Hematopoietic multipotent progenitor cell treated with erythropoietin and hydrocortisone succinate and interleukin-3 and kit ligand, for 6 days (in vitro differentiated cells): ENCODE measurements around the gene DDX25.

Experiments
- DNase-seq: peaks from one replicate; pipeline ENCODE4 v3.0.0-alpha.2; 2015

The DDX25 gene

GRCh38 chr11:125952559-125952958 lies 48.3 kb downstream of the DDX25 start:
- no peak for DNase-seq

- no peak for DNase-seq
These were observed 48.7 kb downstream of the DDX25 start for GRCh38 chr11:125952973-125953372.

- DNase-seq = no peak
These were observed 49.2 kb downstream of the DDX25 start for GRCh38 chr11:125953401-125953935.

GRCh38 chr11:125954123-125954944 lies 50.0 kb downstream of the DDX25 start:
- DNase-seq = no peak

GRCh38 chr11:125954945-125955640 lies 50.8 kb downstream of the DDX25 start:
- no peak for DNase-seq

- no peak for DNase-seq
These were observed 51.5 kb downstream of the DDX25 start for GRCh38 chr11:125955856-125956255.

GRCh38 chr11:125956391-125957134 lies 52.3 kb downstream of the DDX25 start:
- no peak for DNase-seq

- DNase-seq = no peak
These were observed 53.5 kb downstream of the DDX25 start for GRCh38 chr11:125957618-125958332.

GRCh38 chr11:125958872-125959400 lies 54.6 kb downstream of the DDX25 start:
- DNase-seq = no peak

GRCh38 chr11:125959511-125959910 lies 55.2 kb downstream of the DDX25 start:
- no peak for DNase-seq

GRCh38 chr11:125959931-125960330 lies 55.6 kb downstream of the DDX25 start:
- DNase-seq = no peak

- DNase-seq = no peak
These were observed 56.5 kb downstream of the DDX25 start for GRCh38 chr11:125960771-125961170.

GRCh38 chr11:125967515-125967914 lies 63.2 kb downstream of the DDX25 start:
- no peak for DNase-seq

- DNase-seq = peak; percentile 48
These were observed 64.0 kb downstream of the DDX25 start for GRCh38 chr11:125968354-125968753.

GRCh38 chr11:125971618-125972017 lies 67.3 kb downstream of the DDX25 start:
- no peak for DNase-seq

GRCh38 chr11:125974284-125974683 lies 70.0 kb downstream of the DDX25 start:
- DNase-seq = no peak

- no peak for DNase-seq
These were observed 71.3 kb downstream of the DDX25 start for GRCh38 chr11:125975634-125976033.

GRCh38 chr11:125976156-125976555 lies 71.8 kb downstream of the DDX25 start:
- no peak for DNase-seq

- DNase-seq = no peak
These were observed 73.0 kb downstream of the DDX25 start for GRCh38 chr11:125977333-125977732.

- no peak for DNase-seq
These were observed 73.9 kb downstream of the DDX25 start for GRCh38 chr11:125978181-125978716.
